GM12878 (cell line): ENCODE data around the gene BPI. TPM values are rescaled to one million over a fixed set of nuclear protein-coding genes. Genes with fewer than 3 reads are reported as not detected.

Experiments
- ATAC-seq: fragments of 200-7000 bp; cut with Tn5 transposase; 3 replicates; pipeline ENCODE4 v1.9.1; 2020; ENCODE audit warnings: mild to moderate bottlenecking, moderate library complexity
- BruUV-seq: library from RNA; stranded (reverse); fragments of 400-500 nt; replicated peaks from 2 replicates; lab custom pipeline; 2021; lab: Mats Ljungman, UMichigan
- CTCF ChIA-PET: fragments of 300-600 bp; sonication (Branson Sonifier 250); formaldehyde crosslinking; extraction: SDS; loops from one replicate; lab custom pipeline; 2021; ENCODE audit warnings: inconsistent platforms; lab: Yijun Ruan, JAX
- POLR2A ChIA-PET: fragments of 350-600 bp; formaldehyde crosslinking; extraction: SDS; loops from one replicate; lab custom pipeline; 2021; ENCODE audit warnings: inconsistent platforms; lab: Charles Lee
- RAD21 ChIA-PET: fragments of 300-600 bp; sonication (Branson Sonifier 250); formaldehyde crosslinking; loops from one replicate; lab custom pipeline; 2023; ENCODE audit warnings: antibody characterized with exemption; ENCODE audit not compliant: unreplicated experiment; lab: Charles Lee
- SMC1A ChIA-PET: fragments of 300-600 bp; sonication (Branson Sonifier 250); formaldehyde crosslinking; loops from one replicate; lab custom pipeline; 2023; ENCODE audit not compliant: unreplicated experiment, uncharacterized antibody; lab: Charles Lee
- DNase-seq: peaks from one replicate; pipeline ENCODE4 v3.0.0-alpha.2; 2011; ENCODE audit warnings: low read depth, low spot score
- FAIRE-seq: peaks from 3 replicates; lab custom pipeline; 2011; peaks lifted over from hg19 to GRCh38; lab: Jason Lieb, UNC
- H2AFZ ChIP-seq: 2 replicates; pipeline ENCODE4 v1.6.0; 2011; ENCODE audit warnings: low read depth, low read length, control low read depth; ENCODE audit not compliant: control insufficient read depth
- H3K27ac ChIP-seq: 2 replicates; pipeline ENCODE4 v1.5.1; 2011; ENCODE audit warnings: control low read depth; ENCODE audit not compliant: control insufficient read depth, insufficient read depth
- H3K27me3 ChIP-seq, 2 experiments: replicated peaks in 1 of 2; 2 replicates each; pipeline versions ENCODE4 v1.6.0 to v1.6.1; 2011; ENCODE audit warnings: low read length in 1 of 2; ENCODE audit not compliant: control insufficient read depth in 2 of 2, insufficient read depth in 2 of 2
- H3K36me3 ChIP-seq, 2 experiments: 2 replicates each; pipeline ENCODE4 v1.5.1; 2011; ENCODE audit warnings: low read length in 1 of 2; ENCODE audit not compliant: control insufficient read depth in 2 of 2, insufficient read depth in 2 of 2
- H3K4me1 ChIP-seq: 2 replicates; pipeline ENCODE4 v1.6.1; 2011; ENCODE audit warnings: mild to moderate bottlenecking, low read length, moderate library complexity, mixed read lengths; ENCODE audit not compliant: control insufficient read depth, insufficient read depth
- H3K4me2 ChIP-seq: 2 replicates; pipeline ENCODE4 v1.6.0; 2011; ENCODE audit warnings: control low read depth; ENCODE audit not compliant: control insufficient read depth, insufficient read depth
- H3K4me3 ChIP-seq: fragments of 200-600 bp; sonication (generic); 2 replicates; pipeline ENCODE4 v1.5.1; 2016
- H3K79me2 ChIP-seq: 2 replicates; pipeline ENCODE4 v1.6.0; 2011; ENCODE audit warnings: low read length; ENCODE audit not compliant: control insufficient read depth, insufficient read depth
- H3K9ac ChIP-seq: 2 replicates; pipeline ENCODE4 v1.8.0; 2011; ENCODE audit warnings: low read length, control low read depth, mixed read lengths; ENCODE audit not compliant: control insufficient read depth, insufficient read depth
- H3K9me3 ChIP-seq: replicated peaks from 3 replicates; pipeline ENCODE4 v1.5.1; 2011; ENCODE audit warnings: mild to moderate bottlenecking, low read length; ENCODE audit not compliant: control insufficient read depth, insufficient read depth
- H4K20me1 ChIP-seq: 2 replicates; pipeline ENCODE4 v1.6.0; 2011; ENCODE audit not compliant: control insufficient read depth, insufficient read depth
- CBX5 ChIP-seq: sonication (generic); IDR thresholded peaks from 2 replicates; pipeline ENCODE4 v1.6.1; 2016; ENCODE audit warnings: low read depth, moderate library complexity, mild to moderate bottlenecking, inconsistent platforms
- CHD1 ChIP-seq: IDR thresholded peaks from 2 replicates; pipeline ENCODE4 v1.6.1; 2012; ENCODE audit warnings: low read depth, low read length, improper control_type of control experiment
- IKZF2 ChIP-seq, 2 experiments: fragments of 450-650 bp; IDR thresholded peaks; 2 replicates each; pipeline ENCODE4 v1.6.1; 2017; ENCODE audit warnings: mild to moderate bottlenecking in 2 of 2, moderate library complexity in 2 of 2
- JUND ChIP-seq: IDR thresholded peaks from 2 replicates; pipeline ENCODE4 v1.6.1; 2012; ENCODE audit warnings: low read depth, mild to moderate bottlenecking, low read length, improper control_type of control experiment, moderate library complexity
- MEF2B ChIP-seq: fragments of 450-650 bp; IDR thresholded peaks from 2 replicates; pipeline ENCODE4 v1.6.1; 2018; ENCODE audit warnings: mild to moderate bottlenecking, moderate library complexity; ENCODE audit not compliant: partially characterized antibody, poor library complexity, severe bottlenecking
- MXI1 ChIP-seq: fragments of 150-350 bp; IDR thresholded peaks from 2 replicates; pipeline ENCODE4 v1.6.1; 2011; ENCODE audit warnings: low read depth, mild to moderate bottlenecking, inconsistent platforms, low read length, improper control_type of control experiment
- POLR2A ChIP-seq: IDR thresholded peaks from 2 replicates; pipeline ENCODE4 v1.6.1; 2011; ENCODE audit warnings: low read depth, mild to moderate bottlenecking, low read length
- SMARCA5 ChIP-seq: fragments of 450-650 bp; IDR thresholded peaks from 2 replicates; pipeline ENCODE4 v1.6.1; 2017; ENCODE audit warnings: mild to moderate bottlenecking
- YY1 ChIP-seq: IDR thresholded peaks from 2 replicates; pipeline ENCODE4 v1.6.1; 2011; ENCODE audit warnings: low read depth, mild to moderate bottlenecking, low read length
- ZBTB33 ChIP-seq: fragments of 450-650 bp; IDR thresholded peaks from 2 replicates; pipeline ENCODE4 v1.6.1; 2017; ENCODE audit warnings: mild to moderate bottlenecking
- ZNF384 ChIP-seq: IDR thresholded peaks from 2 replicates; pipeline ENCODE4 v1.6.1; 2012; ENCODE audit warnings: low read depth, mild to moderate bottlenecking, low read length, improper control_type of control experiment, borderline replicate concordance
- WGBS: methylation state at CpG from one replicate; pipeline ENCODE4 v1.1.6; 2016; ENCODE audit warnings: low lambda C conversion rate; ENCODE audit not compliant: insufficient replicate concordance, insufficient coverage; ENCODE audit errors: missing lambda C conversion rate; 5-methylcytosine and 5-hydroxymethylcytosine counted together
- in situ Hi-C: fragments of 300-500 bp; cut with MboI; formaldehyde crosslinking; loops from 9 replicates; pipeline ENCODE4 v1.14.3; 2018; ENCODE audit warnings: mixed read lengths
- intact Hi-C: fragments of 100-400 bp; cut with micrococcal nuclease; formaldehyde crosslinking; loops from one replicate; pipeline ENCODE4 v1.14.2; 2022; ENCODE audit not compliant: unreplicated experiment
- polyA plus RNA-seq, 11 experiments: library from polyadenylated mRNA; depleted of rRNA in 4 of 11; unstranded in 6 of 11; stranded (reverse) in 5 of 11; fragments of >200 nt; fragmentation: Nextera tagmentation in 4 of 11; fragmentation: Illumina TruSeq in 1 of 11; extraction: Ambion mirVana in 4 of 11; extraction: Trizol in 1 of 11; gene quantifications; 1 replicate in 1 of 11; 2 replicates in 10 of 11; pipeline versions ENCODE4 v1.2.1 to v1.2.3, GENCODE V29; 2011 to 2016; ENCODE audit warnings: inconsistent platforms in 2 of 11, missing spikeins in 2 of 11, low read depth in 1 of 11
- total RNA-seq, 4 experiments: library from RNA; depleted of rRNA in 3 of 4; stranded (reverse); fragments of >200 nt in 3 of 4; fragmentation: Illumina TruSeq in 1 of 4; extraction: Trizol in 1 of 4; gene quantifications; 2 replicates each; pipeline versions ENCODE4 v1.2.1 to v1.2.3, GENCODE V29; 2013 to 2021

BPI gene
- total and polyA plus RNA-seq, 10 of the 15 experiments (the other 5 are each of a cell fraction or from before 2014, with no cell fraction given) = not detected

DNA sequence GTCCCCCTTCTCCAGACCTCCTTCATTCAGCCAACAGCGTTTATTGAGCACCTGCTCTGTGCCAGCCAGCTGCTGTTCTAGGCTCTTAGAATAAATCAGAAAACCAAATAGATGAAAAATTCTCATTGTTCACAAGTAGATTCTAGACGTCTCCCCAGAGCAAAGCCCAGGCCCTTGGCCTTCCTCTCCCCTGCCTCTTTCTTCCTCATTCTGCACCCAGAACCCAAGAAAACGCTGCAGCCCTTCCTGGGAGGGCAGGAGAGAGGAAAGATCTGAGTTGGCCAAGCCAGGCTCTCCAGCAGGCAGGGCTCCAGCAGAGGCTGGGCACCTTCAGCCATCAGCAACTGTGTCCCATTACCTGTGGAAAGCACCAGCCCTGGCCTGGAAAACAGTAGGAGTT, 12.0 kb upstream of the BPI start:
- Histone ChIP-seq H2AFZ (no peak overlapping the region), H3K36me3 (no peaks in the 10 kb centered on the region), H4K20me1 (no peaks in the 10 kb centered on the region), H3K9ac (no peak overlapping the region), H3K4me2 (no peak overlapping the region), H3K4me1 (no peaks in the 10 kb centered on the region), H3K27ac (no peak overlapping the region), H3K4me3 (no peak overlapping the region), H3K27me3 (no peaks in the 10 kb centered on the region; a peak in 1 of 4 replicates), H3K9me3 (no peaks in the 10 kb centered on the region), H3K79me2 (no peaks in the 10 kb centered on the region)
- WGBS = 0% methylated on average over 2 of the region's 3 CpGs
- ChIA-PET RAD21 (no interaction called here), CTCF (no interaction called here), POLR2A (no interaction called here), SMC1A (no interaction called here)
- ATAC-seq (no peak), DNase-seq (no peak), FAIRE-seq (no peak)
- TF ChIP-seq JUND (no peak), SMARCA5 (no peak), YY1 (no peak), ZBTB33 (no peak), MXI1 (no peak)
- intact Hi-C loops = no loop called here
- no TSS peak for BruUV-seq
- in situ Hi-C loops = no loop called here

GRCh38 chr20:38293491-38294065, 10.4 kb upstream of the BPI start:
- Histone ChIP-seq H3K27ac (no peak overlapping the region), H3K27me3 (peaks cover 0 to 2% of the 10 kb centered on the region in 2 experiments; a peak in 1 of 4 replicates), H4K20me1 (no peaks in the 10 kb centered on the region), H3K36me3 (no peaks in the 10 kb centered on the region), H3K4me3 (no peak overlapping the region), H3K4me2 (no peak overlapping the region), H3K79me2 (no peaks in the 10 kb centered on the region), H3K4me1 (no peaks in the 10 kb centered on the region), H2AFZ (no peak overlapping the region), H3K9me3 (no peaks in the 10 kb centered on the region), H3K9ac (no peak overlapping the region)
- DNase-seq (no peak), FAIRE-seq (no peak), ATAC-seq (no peak)
- TF ChIP-seq IKZF2 (IDR thresholded peaks at IDR 0.05) (no peak), CBX5 (no peak), POLR2A (no peak), ZNF384 (no peak), CHD1 (no peak), MEF2B (no peak)
- SMC1A ChIA-PET = no interaction called here
- CTCF ChIA-PET = no interaction called here
- RAD21 ChIA-PET = no interaction called here
- intact Hi-C loops (no loop called here), in situ Hi-C loops (no loop called here)
- 22% methylated on average over 7 of the region's 7 CpGs for WGBS
- POLR2A ChIA-PET = no interaction called here
- BruUV-seq = no TSS peak
